Bronchial epithelial cell (primary cell): ENCODE data around the gene AKAP6. TPM values are rescaled to one million over a fixed set of nuclear protein-coding genes. Genes with fewer than 3 reads are reported as not detected.

Experiments
- DNase-seq: peaks from one replicate; pipeline ENCODE4 v3.0.0-alpha.2; 2010; ENCODE audit warnings: low read depth
- FAIRE-seq: peaks from 2 replicates; lab custom pipeline; 2011; peaks lifted over from hg19 to GRCh38; lab: Jason Lieb, UNC
- H3K27me3 ChIP-seq: 2 replicates; pipeline ENCODE4 v1.5.1; 2011; ENCODE audit warnings: low read length; ENCODE audit not compliant: control insufficient read depth, insufficient read depth
- H3K36me3 ChIP-seq: 2 replicates; pipeline ENCODE4 v1.5.1; 2011; ENCODE audit warnings: low read length; ENCODE audit not compliant: control insufficient read depth, insufficient read depth
- H3K4me3 ChIP-seq: 2 replicates; pipeline ENCODE4 v1.5.1; 2011; ENCODE audit warnings: mild to moderate bottlenecking, low read depth, low read length, control low read depth
- CTCF ChIP-seq: IDR thresholded peaks from 2 replicates; pipeline ENCODE4 v1.5.1; 2011; ENCODE audit warnings: mild to moderate bottlenecking, moderate library complexity, low read length, control low read depth, inconsistent platforms; ENCODE audit not compliant: insufficient read depth, severe bottlenecking
- total RNA-seq: library from RNA; depleted of rRNA; stranded (reverse); fragments of >200 nt; gene quantifications from 2 replicates; pipeline ENCODE4 v1.2.1, GENCODE V29; 2014

AKAP6 gene
- total RNA-seq, 1 donor from 2014 or later: 4.2 TPM

- FAIRE-seq (no peak), DNase-seq (no peak)
- no peaks in the 10 kb centered on the region for H3K36me3 ChIP-seq
- H3K27me3 ChIP-seq: no peaks in the 10 kb centered on the region
- no peak for TF ChIP-seq CTCF
- no peak overlapping the region for H3K4me3 ChIP-seq
These were observed 340.3 kb downstream of the AKAP6 start for GRCh38 chr14:32669391-32669790.

- H3K4me3 ChIP-seq: no peak overlapping the region
- H3K36me3 ChIP-seq: no peaks in the 10 kb centered on the region
- DNase-seq: no peak
- no peaks in the 10 kb centered on the region for H3K27me3 ChIP-seq
- FAIRE-seq: no peak
- TF ChIP-seq CTCF: no peak
These were observed 346.3 kb downstream of the AKAP6 start for GRCh38 chr14:32675433-32675832.

GRCh38 chr14:32677129-32677780 is 348.2 kb downstream of the AKAP6 start:
- H3K4me3 ChIP-seq: no peak overlapping the region
- no peak for FAIRE-seq
- DNase-seq: no peak
- H3K27me3 ChIP-seq: no peaks in the 10 kb centered on the region
- H3K36me3 ChIP-seq: no peaks in the 10 kb centered on the region
- TF ChIP-seq CTCF: no peak

GRCh38 chr14:32678088-32678487 is 349.0 kb downstream of the AKAP6 start:
- Histone ChIP-seq H3K36me3 (no peaks in the 10 kb centered on the region), H3K4me3 (no peak overlapping the region), H3K27me3 (no peaks in the 10 kb centered on the region)
- DNase-seq: no peak
- no peak for TF ChIP-seq CTCF
- no peak for FAIRE-seq

- DNase-seq: no peak
- no peak overlapping the region for H3K4me3 ChIP-seq
- no peak for TF ChIP-seq CTCF
- no peaks in the 10 kb centered on the region for H3K27me3 ChIP-seq
- no peak for FAIRE-seq
- H3K36me3 ChIP-seq: no peaks in the 10 kb centered on the region
These were observed 351.0 kb downstream of the AKAP6 start for GRCh38 chr14:32679927-32680612.
